GM21529 (cell line): ENCODE results near the gene SDHAF3.
A peak's percentile ranks its signal among the peaks of the same experiment; 100 is the strongest.

Experiments used
- ATAC-seq: cut with Tn5 transposase; IDR thresholded peaks from one replicate; pipeline ENCODE4 v1.9.1; 2021; ENCODE audit not compliant: unreplicated experiment

Gene SDHAF3

GRCh38 chr7:97203957-97204356 lies 86.5 kb downstream of the SDHAF3 start:
- ATAC-seq: no peak

GRCh38 chr7:97204821-97205220 lies 87.3 kb downstream of the SDHAF3 start:
- ATAC-seq: no peak

DNA sequence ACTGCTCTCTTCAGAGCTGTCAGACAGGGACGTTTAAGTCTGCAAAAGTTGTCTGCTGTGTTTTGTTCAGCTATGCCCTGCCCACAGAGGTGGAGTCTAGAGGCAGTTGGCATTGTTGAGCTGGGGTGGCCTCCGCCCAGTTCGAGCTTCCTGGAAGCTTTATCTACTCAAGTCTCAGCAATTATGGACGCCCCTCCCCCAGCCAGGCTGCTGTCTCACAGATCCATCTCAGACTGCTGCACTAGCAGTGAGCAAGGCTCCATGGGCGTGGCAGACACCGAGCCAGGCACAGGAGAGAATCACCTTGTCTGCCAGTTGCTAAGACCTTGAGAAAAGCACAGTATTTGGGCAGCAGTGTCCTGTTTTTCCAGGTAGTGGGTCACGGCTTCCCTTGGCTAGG lies 98.1 kb downstream of the SDHAF3 start:
- ATAC-seq: no peak

DNA sequence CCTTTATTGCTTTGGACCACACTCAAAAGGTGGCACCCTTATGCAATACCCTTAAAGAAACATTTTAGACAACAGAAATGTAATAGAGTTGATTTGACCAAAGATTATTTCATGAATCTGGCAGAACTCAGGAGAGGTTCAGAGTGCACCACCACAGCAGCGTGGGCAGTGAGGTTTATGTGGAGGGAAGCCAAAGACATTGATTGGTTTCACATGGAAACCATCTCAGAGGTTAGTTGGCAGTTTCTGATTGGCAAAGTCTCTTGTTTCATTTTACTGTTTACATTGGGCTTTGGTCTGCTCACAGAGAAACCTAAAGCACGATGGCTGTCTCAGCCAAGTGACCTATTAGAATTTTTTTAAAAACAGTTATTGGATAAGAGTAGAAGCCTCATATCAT lies 101.3 kb downstream of the SDHAF3 start:
- ATAC-seq: no peak

DNA sequence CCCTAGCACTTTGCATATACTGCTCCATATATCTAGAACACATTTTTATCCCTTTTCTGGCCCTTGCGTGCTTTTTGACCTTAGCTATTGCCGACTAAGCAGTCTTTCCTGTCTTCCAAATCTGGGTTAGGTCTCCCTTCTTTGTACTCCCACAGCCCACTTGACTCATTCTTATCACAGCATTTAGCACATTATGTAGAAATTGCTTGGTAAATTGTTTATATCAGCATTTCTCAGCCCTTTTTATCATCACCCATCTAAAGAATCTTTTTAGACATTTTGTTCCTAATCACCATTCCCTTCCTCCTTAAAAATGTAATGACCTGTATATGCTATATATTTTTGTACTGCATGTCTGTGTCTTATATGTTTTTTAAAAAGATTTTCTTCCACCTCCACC lies 101.7 kb downstream of the SDHAF3 start:
- ATAC-seq: no peak

DNA sequence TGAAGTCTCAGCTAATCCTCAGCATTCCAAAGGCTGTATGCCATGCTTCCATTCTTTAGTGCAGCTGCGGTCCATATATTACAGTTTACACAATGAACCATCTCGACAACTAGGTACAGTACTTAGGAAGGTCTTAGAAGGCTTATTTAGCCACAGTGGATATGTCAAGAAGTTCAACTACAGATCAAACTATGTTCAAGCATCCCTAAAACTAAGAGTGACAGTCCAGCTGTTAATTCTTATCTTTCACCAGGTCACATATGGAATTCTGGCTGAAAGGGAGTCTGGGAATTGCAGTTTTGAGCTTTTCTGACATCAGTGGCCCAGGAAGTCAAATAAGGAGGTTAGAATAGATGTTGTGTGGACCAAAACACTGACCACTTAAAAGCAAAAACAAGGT lies 106.8 kb downstream of the SDHAF3 start:
- ATAC-seq: no peak

DNA sequence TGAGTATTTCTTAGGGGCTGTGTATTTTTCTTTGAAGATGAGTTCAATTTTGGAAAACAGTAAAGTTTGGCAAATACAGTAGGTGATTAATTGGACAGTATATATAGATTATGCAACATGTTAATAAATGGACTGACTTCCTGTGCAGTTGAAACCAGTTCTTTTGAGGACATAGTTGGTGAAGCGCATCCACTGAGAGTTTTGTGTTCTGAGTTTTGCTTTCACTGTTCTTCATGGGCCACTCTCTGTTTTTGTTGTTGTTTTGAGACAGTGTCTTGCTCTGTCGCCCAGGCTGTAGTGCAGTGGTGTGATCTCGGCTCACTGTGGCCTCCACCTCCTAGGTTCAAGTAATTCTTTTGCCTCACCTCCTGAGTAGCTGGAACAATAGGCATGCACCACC lies 109.0 kb downstream of the SDHAF3 start:
- peak; percentile 89 for ATAC-seq
